DOHH2 (cell line): ENCODE results near the gene CD99.

ENCODE experiments used
- EZH2phosphoT487 ChIP-seq: fragments of 200-600 bp; sonication (generic); IDR thresholded peaks from 2 replicates; pipeline ENCODE4 v1.6.1; 2017; ENCODE audit warnings: borderline replicate concordance, mild to moderate bottlenecking, antibody characterized with exemption, low read length, moderate library complexity, mixed read lengths
- TF ChIP-seq, protein P1 (sequence below): fragments of 200-600 bp; sonication (generic); IDR thresholded peaks from one replicate; pipeline ENCODE4 v1.5.1; 2014; ENCODE audit warnings: antibody characterized with exemption, mild to moderate bottlenecking, low read depth, low read length; ENCODE audit not compliant: poor library complexity, severe bottlenecking

DNA sequence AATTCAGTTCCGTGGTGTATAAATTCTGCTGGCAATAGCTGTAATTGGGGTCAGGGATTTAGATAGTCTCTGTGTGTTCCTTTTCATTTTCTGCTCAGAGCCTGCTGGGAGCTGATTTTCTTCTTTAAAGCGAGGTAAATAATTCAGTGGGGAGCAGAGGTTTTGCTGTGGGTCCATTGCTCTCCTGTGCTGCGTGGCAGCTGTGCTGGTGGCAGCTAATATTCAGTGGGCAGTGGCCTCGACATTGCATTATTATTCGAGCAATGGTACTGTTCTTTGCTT is 74.4 kb downstream of the CD99 start:
- TF ChIP-seq, protein P1, sequence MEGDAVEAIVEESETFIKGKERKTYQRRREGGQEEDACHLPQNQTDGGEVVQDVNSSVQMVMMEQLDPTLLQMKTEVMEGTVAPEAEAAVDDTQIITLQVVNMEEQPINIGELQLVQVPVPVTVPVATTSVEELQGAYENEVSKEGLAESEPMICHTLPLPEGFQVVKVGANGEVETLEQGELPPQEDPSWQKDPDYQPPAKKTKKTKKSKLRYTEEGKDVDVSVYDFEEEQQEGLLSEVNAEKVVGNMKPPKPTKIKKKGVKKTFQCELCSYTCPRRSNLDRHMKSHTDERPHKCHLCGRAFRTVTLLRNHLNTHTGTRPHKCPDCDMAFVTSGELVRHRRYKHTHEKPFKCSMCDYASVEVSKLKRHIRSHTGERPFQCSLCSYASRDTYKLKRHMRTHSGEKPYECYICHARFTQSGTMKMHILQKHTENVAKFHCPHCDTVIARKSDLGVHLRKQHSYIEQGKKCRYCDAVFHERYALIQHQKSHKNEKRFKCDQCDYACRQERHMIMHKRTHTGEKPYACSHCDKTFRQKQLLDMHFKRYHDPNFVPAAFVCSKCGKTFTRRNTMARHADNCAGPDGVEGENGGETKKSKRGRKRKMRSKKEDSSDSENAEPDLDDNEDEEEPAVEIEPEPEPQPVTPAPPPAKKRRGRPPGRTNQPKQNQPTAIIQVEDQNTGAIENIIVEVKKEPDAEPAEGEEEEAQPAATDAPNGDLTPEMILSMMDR, result no peak
- TF ChIP-seq EZH2phosphoT487, result no peak
